ENCODE data around the gene GMDS.

The GMDS gene

GRCh38 chr6:1657771-1658165 lies 587.6 kb downstream of the GMDS start:
- no peak for DNase-seq (ENCODE audit: low read depth, low spot score)

- DNase-seq (ENCODE audit: low read depth, low spot score): no peak
These were observed 588.2 kb downstream of the GMDS start for GRCh38 chr6:1657116-1657770.

GRCh38 chr6:1654054-1654453 lies 591.4 kb downstream of the GMDS start:
- no peak for DNase-seq (ENCODE audit: low read depth, low spot score)

DNA sequence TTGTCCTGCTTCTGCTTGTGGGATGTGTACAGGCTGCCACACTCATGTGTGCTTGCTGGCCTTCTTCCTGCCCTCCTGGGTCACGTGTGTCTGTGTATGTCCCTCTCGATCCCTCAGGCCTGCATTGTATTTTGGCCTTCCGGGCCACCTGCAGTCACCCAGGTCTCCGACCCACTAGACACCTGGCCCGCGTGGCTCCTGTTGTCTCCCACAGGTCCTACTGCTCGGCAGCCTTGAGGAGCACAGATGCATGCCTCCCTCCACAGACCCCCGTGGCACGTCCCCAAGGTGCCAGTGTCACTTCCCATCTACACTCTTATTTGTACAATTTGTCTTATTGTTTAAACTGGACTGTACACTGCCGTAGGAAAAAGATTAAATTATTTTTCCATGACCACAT lies 592.6 kb downstream of the GMDS start:
- DNase-seq (ENCODE audit: low read depth, low spot score): no peak

DNA sequence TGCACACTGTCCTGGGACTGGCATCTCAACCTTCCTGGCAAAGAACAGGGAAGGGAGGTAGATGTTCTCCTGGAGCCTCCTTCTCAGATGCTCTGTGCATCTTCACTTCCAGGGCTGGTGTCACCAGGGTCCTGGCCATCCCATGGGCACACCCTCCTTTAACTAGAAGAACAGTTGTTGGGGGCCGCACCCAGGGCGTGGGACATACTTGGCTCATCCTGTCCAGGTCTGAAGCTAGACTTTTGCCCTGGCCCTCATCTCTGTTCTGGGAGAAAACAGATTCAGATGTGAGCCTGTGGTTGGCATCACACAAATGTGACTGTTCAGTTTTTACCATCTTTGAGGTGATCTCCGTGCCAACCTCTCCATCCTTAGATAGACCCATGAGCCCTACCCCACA lies 594.0 kb downstream of the GMDS start:
- DNase-seq (ENCODE audit: low read depth, low spot score): no peak

DNA sequence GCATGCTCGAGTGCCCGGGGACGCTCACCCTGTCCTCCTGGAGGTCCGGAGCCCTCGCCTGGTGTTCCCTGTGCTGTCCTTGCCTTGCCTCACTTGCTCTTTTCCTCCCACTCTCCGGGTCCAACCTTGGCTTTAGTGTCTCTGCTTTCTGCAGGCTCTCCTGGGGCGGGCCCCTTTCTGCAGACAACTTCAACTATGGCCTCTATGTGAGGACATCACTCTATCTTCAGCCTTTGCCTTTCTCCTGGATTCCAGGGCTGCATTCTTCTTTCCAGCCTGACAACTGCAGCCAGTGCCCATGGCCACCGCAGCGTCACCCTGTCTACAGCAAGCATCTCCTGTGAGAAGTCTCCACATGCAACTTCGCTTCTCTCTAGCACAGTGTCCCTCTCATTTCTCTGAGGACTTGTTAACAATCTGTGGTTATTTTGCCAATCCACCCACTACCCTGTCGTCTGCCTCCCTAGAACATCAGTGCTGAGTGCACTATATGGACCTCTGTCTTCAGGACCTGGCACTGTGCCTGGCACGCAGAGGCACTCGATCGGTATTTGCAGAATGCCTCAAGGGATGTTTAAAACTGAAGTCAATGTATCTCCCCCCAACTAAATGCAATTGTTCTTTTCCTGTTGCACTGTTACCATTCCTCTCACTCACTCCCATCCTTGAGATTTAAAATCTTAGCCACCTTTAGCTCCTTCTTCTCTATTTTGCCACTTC lies 599.8 kb downstream of the GMDS start:
- no peak for DNase-seq (ENCODE audit: low read depth, low spot score)

- DNase-seq (ENCODE audit: low read depth, low spot score): no peak
These were observed 600.8 kb downstream of the GMDS start for GRCh38 chr6:1644516-1645060.

DNA sequence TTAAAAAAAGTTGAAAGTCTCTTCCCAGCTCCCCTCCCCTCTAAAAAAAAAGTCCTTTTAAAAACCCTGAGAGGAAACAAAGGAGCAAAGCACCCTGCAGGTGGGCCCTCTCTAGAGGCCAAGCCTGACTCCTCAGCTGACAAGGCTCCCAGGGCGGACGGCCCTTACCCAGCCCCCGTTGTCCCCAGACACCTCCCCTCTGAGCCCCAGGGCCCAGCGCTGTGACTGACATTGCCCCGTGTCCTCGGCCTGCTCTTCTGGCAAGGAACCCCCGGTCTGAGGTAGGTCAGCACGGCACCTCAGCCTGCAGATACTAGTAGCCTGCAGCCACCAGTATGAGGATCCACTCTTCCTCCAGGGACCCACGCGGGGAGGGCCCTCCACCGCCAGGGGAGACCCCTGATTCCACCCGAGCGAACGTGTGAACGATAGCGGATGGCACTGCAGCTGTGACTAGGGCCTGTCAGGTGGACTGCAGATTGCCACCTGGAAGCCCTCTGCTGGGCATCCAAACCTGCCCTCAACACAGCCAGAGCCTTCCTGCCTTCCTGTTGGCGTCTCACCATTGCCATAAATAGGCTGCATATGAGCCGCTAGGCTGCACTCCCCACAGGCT lies 601.5 kb downstream of the GMDS start:
- no peak for DNase-seq (ENCODE audit: low read depth, low spot score)

DNA sequence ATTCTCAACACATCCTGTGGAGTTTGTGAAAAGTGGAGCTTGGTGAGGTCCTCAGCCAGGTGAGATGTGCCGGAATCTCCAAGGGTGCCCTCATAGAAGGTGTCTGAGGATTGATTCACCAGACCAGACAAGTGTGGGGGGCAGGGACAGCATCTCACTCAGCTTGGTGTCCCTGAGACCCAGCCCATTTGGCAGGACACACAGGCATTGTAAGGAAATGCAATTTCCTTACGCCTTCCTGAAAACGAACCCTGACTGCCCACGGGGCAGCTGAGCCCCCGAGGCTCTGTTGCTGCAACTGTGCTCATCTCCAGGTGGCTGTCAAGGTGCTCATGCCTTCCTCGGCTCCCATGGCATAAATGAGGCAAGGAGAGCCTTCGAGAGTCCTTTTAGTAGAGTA lies 602.3 kb downstream of the GMDS start:
- DNase-seq (ENCODE audit: low read depth, low spot score): no peak

GRCh38 chr6:1641343-1641885 lies 604.0 kb downstream of the GMDS start:
- DNase-seq (ENCODE audit: low read depth, low spot score): no peak

- DNase-seq (ENCODE audit: low read depth, low spot score): no peak
These were observed 604.9 kb downstream of the GMDS start for GRCh38 chr6:1640476-1640875.

GRCh38 chr6:1639430-1639829 lies 606.0 kb downstream of the GMDS start:
- no peak for DNase-seq (ENCODE audit: low read depth, low spot score)

GRCh38 chr6:1636971-1637871 lies 608.2 kb downstream of the GMDS start:
- DNase-seq (ENCODE audit: low read depth, low spot score): peak; percentile 20

- no peak for DNase-seq (ENCODE audit: low read depth, low spot score)
These were observed 609.1 kb downstream of the GMDS start for GRCh38 chr6:1636272-1636825.

DNA sequence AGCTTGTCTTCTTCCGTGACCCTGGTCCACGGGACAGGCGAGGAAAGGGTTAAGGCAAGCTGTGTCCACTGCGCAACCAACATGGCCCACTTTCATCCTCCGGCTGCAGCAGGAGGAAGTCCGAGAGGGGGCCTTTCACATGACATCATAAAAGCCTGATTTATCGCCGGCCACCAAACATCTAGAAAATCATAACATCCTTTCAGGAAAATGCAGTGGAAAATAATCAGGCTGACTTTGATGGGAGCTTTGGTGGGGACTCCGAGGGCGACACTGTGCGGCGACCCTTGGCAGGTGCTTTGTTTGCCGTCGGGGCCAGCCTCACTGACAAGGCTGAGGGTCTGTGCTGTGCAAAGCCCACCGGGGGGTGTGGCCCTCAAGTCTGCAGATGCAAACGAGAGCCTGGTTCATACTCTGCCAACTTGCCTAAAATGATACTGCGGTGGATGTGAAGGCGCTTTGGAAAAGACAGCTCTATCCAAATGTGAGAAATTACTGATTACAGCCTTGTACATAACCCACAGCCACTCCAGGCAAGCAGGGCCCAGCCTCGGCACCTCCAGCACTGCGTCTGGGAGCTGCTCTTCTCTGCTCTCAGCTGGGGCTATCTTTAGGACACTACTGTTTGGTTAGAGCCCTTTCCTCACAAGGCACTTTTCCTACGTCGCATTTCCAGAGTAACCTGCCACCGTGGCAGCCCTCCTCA lies 609.9 kb downstream of the GMDS start:
- DNase-seq (ENCODE audit: low read depth, low spot score): no peak

DNA sequence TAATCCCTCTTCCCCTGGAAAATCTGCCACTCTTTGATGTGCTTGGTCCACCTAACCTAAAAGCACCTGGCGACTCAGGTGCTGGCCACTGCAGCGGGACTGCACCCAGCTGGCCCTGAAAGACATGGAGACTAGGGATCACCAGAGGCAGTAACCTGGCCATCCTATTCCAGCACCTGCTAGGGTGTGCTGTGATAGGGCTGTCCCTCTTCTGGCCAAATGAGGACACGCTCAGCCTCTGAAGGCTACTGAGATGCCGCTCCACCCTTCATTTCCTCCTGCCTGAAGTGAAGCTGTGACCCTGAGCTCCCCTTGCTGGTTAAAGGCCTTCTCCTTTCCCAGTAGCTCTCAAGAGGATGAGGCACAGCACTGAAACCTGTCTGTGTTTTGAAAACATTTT lies 611.3 kb downstream of the GMDS start:
- no peak for DNase-seq (ENCODE audit: low read depth, low spot score)

GRCh38 chr6:1633366-1634021 lies 611.9 kb downstream of the GMDS start:
- no peak for DNase-seq (ENCODE audit: low read depth, low spot score)

DNA sequence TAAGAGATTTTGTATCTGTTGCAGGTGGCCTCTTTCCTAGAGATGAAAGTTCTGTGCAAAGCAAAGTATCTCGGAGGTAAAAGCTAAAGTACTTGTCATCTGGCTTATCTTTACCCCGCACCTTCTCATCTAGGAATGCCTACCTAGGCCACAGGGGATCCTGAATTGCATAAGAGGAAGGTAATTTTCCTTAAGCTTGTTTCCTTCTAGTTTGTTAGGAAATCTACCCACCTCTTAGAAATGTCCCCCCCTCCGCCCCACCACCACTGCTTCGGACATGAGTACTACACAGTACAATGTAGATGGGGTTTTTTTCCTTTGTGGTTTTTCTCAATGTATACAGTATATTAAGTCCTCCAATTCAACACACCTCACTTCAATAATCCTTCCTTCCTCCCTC lies 614.2 kb downstream of the GMDS start:
- DNase-seq (ENCODE audit: low read depth, low spot score): no peak

GRCh38 chr6:1630771-1631217 lies 614.6 kb downstream of the GMDS start:
- DNase-seq (ENCODE audit: low read depth, low spot score): peak; percentile 73

DNA sequence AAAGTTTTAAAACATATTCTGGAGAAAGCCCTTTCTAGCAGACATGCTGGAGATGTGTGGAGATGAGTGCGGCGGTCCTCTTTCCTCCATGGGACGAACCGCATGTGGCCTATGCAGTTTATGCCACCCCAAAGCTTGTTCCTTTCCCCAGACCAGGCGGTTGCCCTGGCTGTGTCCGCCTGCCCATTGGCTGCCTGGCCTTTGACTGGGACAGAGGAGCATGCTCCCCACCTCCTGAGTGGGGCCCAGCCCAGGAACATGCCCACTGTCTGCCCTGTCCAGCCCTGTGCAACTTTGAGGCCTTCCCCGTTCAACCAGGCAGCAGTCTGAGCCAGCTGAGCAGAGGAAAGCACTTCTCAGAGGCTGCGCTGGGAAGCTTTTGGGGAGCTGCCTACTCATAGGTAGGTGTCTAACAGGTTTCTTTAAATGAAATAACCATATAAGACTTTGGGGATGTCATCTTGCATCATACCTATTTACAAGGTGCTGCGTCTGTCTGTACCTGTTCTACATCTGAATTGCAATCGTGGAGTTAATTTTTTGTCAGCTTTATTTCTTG lies 615.1 kb downstream of the GMDS start:
- DNase-seq (ENCODE audit: low read depth, low spot score): no peak

All from astrocyte of the hippocampus (primary cell).